NT2/D1 (cell line): ENCODE measurements around the gene UBA52.

Experiments
- SUZ12 ChIP-seq: IDR thresholded peaks from 2 replicates; pipeline ENCODE4 v1.6.1; 2011; ENCODE audit not compliant: insufficient read length, insufficient read depth; ENCODE audit errors: extremely low read depth
- YY1 ChIP-seq: IDR thresholded peaks from 2 replicates; pipeline ENCODE4 v1.6.1; 2011; ENCODE audit not compliant: insufficient read length, insufficient read depth
- ZNF274 ChIP-seq: IDR thresholded peaks from 2 replicates; pipeline ENCODE4 v1.6.1; 2011; ENCODE audit warnings: mild to moderate bottlenecking, low read depth, low read length

DNA sequence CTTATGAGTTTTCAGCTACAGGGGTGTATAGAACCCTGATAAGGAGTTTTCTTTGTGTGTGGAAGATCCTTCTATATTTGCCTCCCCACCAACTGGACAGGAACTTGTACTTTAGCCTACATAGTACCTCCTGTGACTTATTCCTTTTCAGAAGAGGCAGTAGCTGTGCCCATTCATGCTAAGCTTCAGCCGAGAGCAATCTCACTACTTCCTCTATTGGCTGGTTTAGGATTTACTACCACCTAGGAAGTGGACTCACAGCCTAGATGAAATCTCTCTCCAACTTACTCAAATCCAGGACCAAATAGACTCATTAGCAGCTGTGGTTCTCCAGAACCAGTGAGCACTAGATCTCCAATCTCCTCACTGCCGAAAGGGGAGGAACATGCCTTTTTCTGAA lies 14.6 kb downstream of the UBA52 start:
- TF ChIP-seq YY1: no peak
- TF ChIP-seq ZNF274: no peak
- no peak for TF ChIP-seq SUZ12
